H1 (cell line): ENCODE measurements around the gene SCYL2. TPM values are rescaled to one million over a fixed set of nuclear protein-coding genes. Genes with fewer than 3 reads are reported as not detected.
"Not testable (repeated sequence)": the region's sequence is repeated elsewhere in the genome, so short reads cannot be mapped to it uniquely, and the experiment has no call there.

Experiments used
- CTCF ChIA-PET: fragments of 300-600 bp; sonication (Branson Sonifier 250); formaldehyde crosslinking; loops from one replicate; lab custom pipeline; 2021; ENCODE audit not compliant: partially characterized antibody; lab: Charles Lee
- POLR2A ChIA-PET: fragments of 300-600 bp; sonication (Branson Sonifier 250); formaldehyde crosslinking; loops from one replicate; lab custom pipeline; 2021; ENCODE audit warnings: inconsistent platforms; ENCODE audit not compliant: partially characterized antibody; lab: Charles Lee
- DNase-seq, 2 experiments: peaks; one replicate each; pipeline versions ENCODE4 v3.0.0 to v3.0.0-alpha.2; 2010 to 2022; ENCODE audit warnings: low spot score in 2 of 2, low read depth in 1 of 2, mixed read lengths in 1 of 2
- FAIRE-seq: peaks from 2 replicates; lab custom pipeline; 2011; peaks lifted over from hg19 to GRCh38; lab: Jason Lieb, UNC
- H2AFZ ChIP-seq: 2 replicates; pipeline ENCODE4 v1.8.1; 2012; ENCODE audit warnings: low read length, inconsistent platforms
- H2AK5ac ChIP-seq: 2 replicates; pipeline ENCODE4 v1.6.1; 2013; ENCODE audit warnings: low read depth, low read length
- H2BK120ac ChIP-seq: replicated peaks from 2 replicates; pipeline ENCODE3; 2013; ENCODE audit warnings: low read depth, low read length, inconsistent platforms
- H2BK12ac ChIP-seq: 2 replicates; pipeline ENCODE4 v1.6.1; 2013; ENCODE audit warnings: low read depth, low read length
- H2BK15ac ChIP-seq: 2 replicates; pipeline ENCODE4 v1.6.1; 2013; ENCODE audit warnings: low read length
- H2BK20ac ChIP-seq: 2 replicates; pipeline ENCODE4 v1.6.1; 2013; ENCODE audit warnings: low read length
- H2BK5ac ChIP-seq: 2 replicates; pipeline ENCODE4 v1.6.1; 2013; ENCODE audit warnings: low read depth, low read length
- H3K14ac ChIP-seq: 2 replicates; pipeline ENCODE4 v1.6.1; 2013; ENCODE audit warnings: inconsistent platforms; ENCODE audit not compliant: insufficient read length
- H3K18ac ChIP-seq: 2 replicates; pipeline ENCODE4 v1.6.1; 2013; ENCODE audit warnings: low read length; ENCODE audit errors: extremely low read depth
- H3K23ac ChIP-seq: 2 replicates; pipeline ENCODE4 v1.6.1; 2013; ENCODE audit warnings: inconsistent platforms; ENCODE audit not compliant: insufficient read length
- H3K23me2 ChIP-seq: 2 replicates; pipeline ENCODE4 v1.6.1; 2013; ENCODE audit warnings: low read depth, low read length
- H3K27ac ChIP-seq: 2 replicates; pipeline ENCODE4 v1.6.1; 2011; ENCODE audit warnings: low read depth, low read length, inconsistent platforms
- H3K27me3 ChIP-seq, 4 experiments: replicated peaks in 1 of 4; 1 replicate in 1 of 4; 2 replicates in 3 of 4; pipeline versions ENCODE4 v1.6.1 to v1.8.1; 2011 to 2013; ENCODE audit warnings: low read length in 3 of 4, mild to moderate bottlenecking in 3 of 4, inconsistent platforms in 2 of 4, mixed read lengths in 2 of 4, moderate library complexity in 1 of 4; ENCODE audit not compliant: control insufficient read depth in 3 of 4, insufficient read depth in 3 of 4; ENCODE audit errors: extremely low read depth in 1 of 4
- H3K36me3 ChIP-seq, 4 experiments: 2 replicates each; pipeline versions ENCODE4 v1.6.1 to v1.8.1; 2011 to 2013; ENCODE audit warnings: mild to moderate bottlenecking in 4 of 4, low read length in 3 of 4, moderate library complexity in 2 of 4, control low read depth in 1 of 4, inconsistent platforms in 1 of 4; ENCODE audit not compliant: insufficient read depth in 4 of 4, control insufficient read depth in 2 of 4
- H3K4ac ChIP-seq: replicated peaks from 2 replicates; pipeline ENCODE3; 2013; ENCODE audit warnings: low read length, low read depth, mixed read lengths, inconsistent platforms; ENCODE audit not compliant: insufficient read length
- H3K4me1 ChIP-seq, 4 experiments: replicated peaks in 1 of 4; 1 replicate in 1 of 4; 2 replicates in 3 of 4; pipeline versions ENCODE4 v1.6.1 to v1.8.1; 2011 to 2013; ENCODE audit warnings: low read length in 3 of 4, inconsistent platforms in 2 of 4, mixed read lengths in 1 of 4; ENCODE audit not compliant: insufficient read depth in 4 of 4, control insufficient read depth in 3 of 4
- H3K4me2 ChIP-seq, 2 experiments: 2 replicates each; pipeline versions ENCODE4 v1.6.1 to v1.8.1; 2011 to 2013; ENCODE audit warnings: low read depth in 2 of 2, low read length in 2 of 2, control low read depth in 1 of 2, inconsistent platforms in 1 of 2, mild to moderate bottlenecking in 1 of 2; ENCODE audit not compliant: insufficient read depth in 1 of 2
- H3K4me3 ChIP-seq, 4 experiments: fragments of 200-600, 300-600 bp in 1 of 4; sonication (generic), shearing (Covaris generic), sonication (Bioruptor Twin) in 1 of 4; 2 replicates each; pipeline versions ENCODE4 v1.5.1 to v1.8.1; 2011 to 2016; ENCODE audit warnings: low read length in 4 of 4, low read depth in 3 of 4, control low read depth in 2 of 4, inconsistent platforms in 2 of 4, mild to moderate bottlenecking in 2 of 4, mixed read lengths in 1 of 4, moderate library complexity in 1 of 4; ENCODE audit not compliant: insufficient read depth in 2 of 4; ENCODE audit errors: extremely low read depth in 1 of 4
- H3K56ac ChIP-seq: replicated peaks from 2 replicates; pipeline ENCODE3; 2013; ENCODE audit warnings: low read depth, mild to moderate bottlenecking, mixed read lengths, low read length, inconsistent platforms; ENCODE audit not compliant: insufficient read length
- H3K79me1 ChIP-seq: 2 replicates; pipeline ENCODE4 v1.6.1; 2013; ENCODE audit warnings: low read depth, low read length, control low read depth
- H3K79me2 ChIP-seq, 2 experiments: 2 replicates each; pipeline versions ENCODE4 v1.6.1 to v1.8.1; 2012 to 2013; ENCODE audit warnings: low read length in 2 of 2, mild to moderate bottlenecking in 2 of 2, inconsistent platforms in 1 of 2; ENCODE audit not compliant: insufficient read depth in 2 of 2, control insufficient read depth in 1 of 2
- H3K9ac ChIP-seq, 4 experiments: replicated peaks in 1 of 4; 1 replicate in 1 of 4; 2 replicates in 3 of 4; pipeline versions ENCODE4 v1.6.1 to v1.8.1; 2011 to 2013; ENCODE audit warnings: low read depth in 3 of 4, low read length in 3 of 4, control low read depth in 2 of 4, mild to moderate bottlenecking in 2 of 4, moderate library complexity in 2 of 4, inconsistent platforms in 1 of 4; ENCODE audit errors: extremely low read depth in 1 of 4
- H3K9me3 ChIP-seq, 2 experiments: 2 replicates each; pipeline versions ENCODE4 v1.6.1 to v1.8.1; 2012 to 2013; ENCODE audit warnings: mild to moderate bottlenecking in 2 of 2, moderate library complexity in 2 of 2, control low read depth in 1 of 2, inconsistent platforms in 1 of 2, low read depth in 1 of 2, low read length in 1 of 2, mixed read lengths in 1 of 2; ENCODE audit not compliant: insufficient read depth in 2 of 2
- H4K20me1 ChIP-seq, 2 experiments: replicated peaks in 1 of 2; 2 replicates each; pipeline versions ENCODE3 to v1.8.1; 2011 to 2013; ENCODE audit warnings: inconsistent platforms in 2 of 2, low read length in 2 of 2, mild to moderate bottlenecking in 1 of 2; ENCODE audit not compliant: insufficient read depth in 2 of 2, control insufficient read depth in 1 of 2
- H4K5ac ChIP-seq: 2 replicates; pipeline ENCODE4 v1.6.1; 2013; ENCODE audit warnings: low read length, low read depth, mixed read lengths, inconsistent platforms; ENCODE audit not compliant: insufficient read length
- H4K8ac ChIP-seq: 2 replicates; pipeline ENCODE4 v1.8.0; 2013; ENCODE audit warnings: mild to moderate bottlenecking, moderate library complexity, low read length, inconsistent platforms; ENCODE audit not compliant: insufficient read depth; ENCODE audit errors: extremely low read depth
- H4K91ac ChIP-seq: replicated peaks from 2 replicates; pipeline ENCODE3; 2013; ENCODE audit warnings: low read length, mixed read lengths, inconsistent platforms; ENCODE audit not compliant: insufficient read length
- WGBS, 2 experiments: shearing (Covaris generic) in 1 of 2; methylation state at CpG; one replicate each; pipeline versions ENCODE4 v1.1.6 to v1.1.7; 2013 to 2015; ENCODE audit warnings: low lambda C conversion rate in 2 of 2, mixed read lengths in 2 of 2, inconsistent platforms in 1 of 2, low coverage in 1 of 2, missing lambda C conversion rate in 1 of 2; ENCODE audit not compliant: insufficient replicate concordance in 2 of 2, insufficient coverage in 1 of 2, insufficient read length in 1 of 2; ENCODE audit errors: extremely low coverage in 1 of 2, missing lambda C conversion rate in 1 of 2; 5-methylcytosine and 5-hydroxymethylcytosine counted together
- polyA plus RNA-seq, 7 experiments: library from polyadenylated mRNA; depleted of rRNA in 3 of 7; stranded (reverse) in 5 of 7; unstranded in 2 of 7; fragments of >200 nt in 5 of 7; fragments of 200-250 nt in 2 of 7; gene quantifications; 1 replicate in 5 of 7; 2 replicates in 1 of 7; 4 replicates in 1 of 7; pipeline versions ENCODE4 v1.2.1 to v1.2.3, GENCODE V29; 2011 to 2013; ENCODE audit warnings: missing spikeins in 2 of 7, mixed read lengths in 2 of 7
- total RNA-seq: library from RNA; stranded (reverse); fragmentation: NEBNext Ultra II Directional; extraction: Animal tissue kit (Norgen Biotek cat#: 25700); gene quantifications from 2 replicates; pipeline ENCODE4 v1.2.1, GENCODE V29; 2021

SCYL2 gene
- total and polyA plus RNA-seq, 2 of the 8 experiments (the other 6 are each of a cell fraction or from before 2014, with no cell fraction given): 8.9 to 48.7 TPM

- H3K23me2 ChIP-seq, H3K4me3 ChIP-seq, FAIRE-seq, H4K8ac ChIP-seq, DNase-seq, H2AFZ ChIP-seq, H3K56ac ChIP-seq, H2BK15ac ChIP-seq, H3K14ac ChIP-seq, POLR2A ChIA-PET, H3K27ac ChIP-seq, H2BK5ac ChIP-seq, H4K5ac ChIP-seq, H2AK5ac ChIP-seq, H3K23ac ChIP-seq, H3K4me2 ChIP-seq, H2BK20ac ChIP-seq, H3K4me1 ChIP-seq, H3K79me1 ChIP-seq, H3K9ac ChIP-seq, H3K27me3 ChIP-seq, H2BK12ac ChIP-seq, H3K9me3 ChIP-seq, H4K20me1 ChIP-seq, H3K4ac ChIP-seq, H3K18ac ChIP-seq, H2BK120ac ChIP-seq, H3K79me2 ChIP-seq, H4K91ac ChIP-seq: not testable (repeated sequence)
- peaks cover 0 to 62% (median 10%) of the 10 kb centered on the region in 4 experiments; a peak in 5 of 8 replicates for H3K36me3 ChIP-seq
- CTCF ChIA-PET: interaction anchor here (0.6 kb wide), 1 partner anchor 13 kb away, joined by 3 read pairs; no protein-coding TSS in a partner anchor
- WGBS, 2 experiments: 97% methylated on average over 5 of the region's 6 CpGs; no CpG with 5 or more reads in 1 of the 2 experiments
Observed at GRCh38 chr12:100222173-100222572, 44.8 kb upstream of the SCYL2 start.
